Karpas-422 (cell line): ENCODE measurements around the gene HNRNPUL1. TPM values are rescaled to one million over a fixed set of nuclear protein-coding genes. Genes with fewer than 3 reads are reported as not detected.

Source experiments
- DNase-seq: peaks from one replicate; pipeline ENCODE4 v3.0.0-alpha.2; 2015
- H2AFZ ChIP-seq: fragments of 200-600 bp; sonication (generic); 2 replicates; pipeline ENCODE4 v1.6.1; 2014; ENCODE audit warnings: antibody characterized with exemption, low read length, mixed read lengths
- H3K27ac ChIP-seq: fragments of 200-600 bp; sonication (generic); 2 replicates; pipeline ENCODE4 v1.5.1; 2014; ENCODE audit warnings: mild to moderate bottlenecking, low read length, moderate library complexity
- H3K27me3 ChIP-seq: fragments of 200-600 bp; sonication (generic); 2 replicates; pipeline ENCODE4 v1.6.1; 2014; ENCODE audit warnings: low read length, mixed read lengths
- H3K36me3 ChIP-seq: fragments of 200-600 bp; sonication (generic); 2 replicates; pipeline ENCODE4 v1.6.1; 2014; ENCODE audit warnings: low read length, mixed read lengths; ENCODE audit not compliant: insufficient read depth
- H3K4me1 ChIP-seq: fragments of 200-600 bp; sonication (generic); 2 replicates; pipeline ENCODE4 v1.6.1; 2014; ENCODE audit warnings: mild to moderate bottlenecking, low read length, mixed read lengths
- H3K4me2 ChIP-seq: fragments of 200-600 bp; sonication (generic); 2 replicates; pipeline ENCODE4 v1.6.1; 2014; ENCODE audit warnings: low read length, low read depth, mild to moderate bottlenecking; ENCODE audit not compliant: poor library complexity, severe bottlenecking
- H3K4me3 ChIP-seq: fragments of 200-600 bp; sonication (generic); 2 replicates; pipeline ENCODE4 v1.5.1; 2014; ENCODE audit warnings: mild to moderate bottlenecking, antibody characterized with exemption, low read length, mixed read lengths
- H3K79me2 ChIP-seq: fragments of 200-600 bp; sonication (generic); 2 replicates; pipeline ENCODE4 v1.6.1; 2014; ENCODE audit warnings: mild to moderate bottlenecking, low read length, mixed read lengths
- H3K9ac ChIP-seq: fragments of 200-600 bp; sonication (generic); 2 replicates; pipeline ENCODE4 v1.6.0; 2014; ENCODE audit warnings: low read length
- H3K9me2 ChIP-seq: fragments of 200-600 bp; sonication (generic), shearing (Covaris generic); replicated peaks from 2 replicates; pipeline ENCODE4 v1.6.0; 2014; ENCODE audit warnings: mild to moderate bottlenecking, low read length, moderate library complexity; ENCODE audit not compliant: insufficient read depth
- H3K9me3 ChIP-seq: fragments of 300-700, 200-600 bp; sonication (generic); 2 replicates; pipeline ENCODE4 v1.6.1; 2014; ENCODE audit warnings: low read length, mixed read lengths
- H4K20me1 ChIP-seq: fragments of 200-600 bp; sonication (generic); 2 replicates; pipeline ENCODE4 v1.6.1; 2014; ENCODE audit warnings: mild to moderate bottlenecking, antibody characterized with exemption, low read length, low read depth; ENCODE audit not compliant: insufficient read depth
- total RNA-seq: library from RNA; depleted of rRNA; stranded (reverse); fragments of >200 nt; shearing (Covaris generic); gene quantifications from 2 replicates; pipeline ENCODE4 v1.2.3, GENCODE V29; 2014; ENCODE audit warnings: low replicate concordance

Gene HNRNPUL1
- total RNA-seq, 1 experiment from 2014 or later, result 99.4 TPM

DNA sequence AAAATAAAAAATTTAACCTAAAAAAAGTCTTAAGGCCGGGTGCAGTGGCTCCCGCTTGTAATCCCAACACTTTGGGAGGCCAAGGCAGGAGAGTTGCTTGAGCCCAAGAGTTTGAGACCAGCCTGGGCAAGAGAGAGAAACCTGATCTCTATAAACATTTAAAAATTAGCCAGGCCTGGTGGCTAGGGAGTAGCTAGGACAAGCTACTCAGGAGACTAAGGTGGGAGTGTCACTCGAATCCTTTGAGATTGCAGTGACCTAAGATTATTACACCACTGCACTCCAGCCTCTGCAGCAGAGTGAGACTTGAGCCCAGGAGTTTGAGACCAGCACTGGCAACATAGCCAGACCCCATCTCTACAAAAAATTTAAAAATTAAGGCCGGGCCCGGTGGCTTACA, 46.9 kb downstream of the HNRNPUL1 start:
- Histone ChIP-seq H3K4me3 (peak overlapping the region; percentile 87), H3K9ac (peak overlapping the region; percentile 87), H2AFZ (no peak overlapping the region), H3K36me3 (peaks cover 21% of the 10 kb centered on the region; the same call in 1 of the 2 replicates), H3K4me1 (peaks cover 33% of the 10 kb centered on the region), H3K4me2 (peak overlapping the region; percentile 98), H3K9me2 (no peaks in the 10 kb centered on the region), H3K79me2 (peaks cover 42% of the 10 kb centered on the region), H4K20me1 (no peaks in the 10 kb centered on the region), H3K27ac (peak overlapping the region; percentile 77), H3K27me3 (no peaks in the 10 kb centered on the region), H3K9me3 (no peaks in the 10 kb centered on the region)
- DNase-seq, result no peak

DNA sequence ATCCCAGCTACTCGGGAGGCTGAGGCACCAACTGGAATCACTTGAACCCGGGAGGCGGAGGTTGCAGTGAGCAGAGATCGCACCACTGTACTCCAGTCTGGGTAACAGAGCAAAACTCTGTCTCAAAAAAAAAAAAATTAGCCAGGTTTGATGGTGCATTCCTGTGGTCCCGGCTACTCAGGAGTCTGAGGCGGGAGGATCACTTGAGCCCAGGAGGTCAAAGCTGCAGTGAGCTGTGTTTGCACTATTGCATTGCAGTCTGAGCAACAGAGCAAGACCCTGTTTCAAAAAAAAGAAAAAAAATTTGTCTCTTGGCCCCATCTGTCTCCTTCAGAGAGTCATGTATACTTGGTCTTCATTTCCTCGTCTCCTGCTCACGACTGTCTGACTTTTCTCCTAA, 47.4 kb downstream of the HNRNPUL1 start:
- H3K9me2 ChIP-seq, result no peaks in the 10 kb centered on the region
- peaks cover 42% of the 10 kb centered on the region for H3K79me2 ChIP-seq
- no peaks in the 10 kb centered on the region for H4K20me1 ChIP-seq
- no peaks in the 10 kb centered on the region for H3K9me3 ChIP-seq
- DNase-seq, result no peak
- peak overlapping the region; percentile 98 for H3K4me2 ChIP-seq
- no peaks in the 10 kb centered on the region for H3K27me3 ChIP-seq
- H2AFZ ChIP-seq, result no peak overlapping the region
- peaks cover 20% of the 10 kb centered on the region; the same call in 1 of the 2 replicates for H3K36me3 ChIP-seq
- peaks cover 33% of the 10 kb centered on the region for H3K4me1 ChIP-seq
- H3K4me3 ChIP-seq, result peak overlapping the region; percentile 87; the same call in 1 of the 2 replicates
- H3K27ac ChIP-seq, result no peak overlapping the region
- peak overlapping the region; percentile 87 for H3K9ac ChIP-seq

DNA sequence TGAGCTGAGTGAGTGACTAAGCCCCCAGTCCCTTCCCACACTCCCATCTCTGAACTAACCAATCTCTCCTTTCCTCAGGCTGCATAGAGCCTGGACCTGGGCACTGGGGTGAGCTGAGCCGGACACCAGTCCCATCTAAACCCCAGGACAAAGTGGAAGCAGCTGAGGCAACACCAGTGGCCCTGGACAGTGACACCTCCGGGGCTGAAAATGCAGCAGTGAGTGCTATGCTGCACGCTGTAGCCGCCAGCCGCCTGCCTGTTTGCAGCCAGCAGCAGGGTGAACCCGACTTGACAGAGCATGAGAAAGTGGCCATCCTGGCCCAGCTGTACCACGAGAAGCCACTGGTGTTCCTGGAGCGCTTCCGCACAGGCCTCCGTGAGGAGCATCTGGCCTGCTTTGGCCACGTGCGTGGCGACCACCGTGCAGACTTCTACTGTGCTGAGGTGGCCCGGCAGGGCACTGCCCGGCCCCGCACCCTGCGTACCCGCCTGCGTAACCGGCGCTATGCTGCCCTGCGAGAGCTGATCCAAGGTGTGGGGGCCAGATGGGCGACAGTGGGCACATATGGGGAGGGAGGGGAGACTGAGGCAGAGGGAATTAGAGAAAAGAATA, 52.2 kb downstream of the HNRNPUL1 start:
- peaks cover 31% of the 10 kb centered on the region for H3K79me2 ChIP-seq
- H3K27me3 ChIP-seq, result no peaks in the 10 kb centered on the region
- no peaks in the 10 kb centered on the region for H3K9me3 ChIP-seq
- no peaks in the 10 kb centered on the region for H4K20me1 ChIP-seq
- no peak overlapping the region for H3K4me3 ChIP-seq
- peaks cover 3% of the 10 kb centered on the region for H3K4me1 ChIP-seq
- no peak overlapping the region for H3K9ac ChIP-seq
- H3K36me3 ChIP-seq, result peaks cover 16% of the 10 kb centered on the region; the same call in 1 of the 2 replicates
- H3K27ac ChIP-seq, result no peak overlapping the region
- no peaks in the 10 kb centered on the region for H3K9me2 ChIP-seq
- no peak overlapping the region for H3K4me2 ChIP-seq
- no peak for DNase-seq
- no peak overlapping the region for H2AFZ ChIP-seq

DNA sequence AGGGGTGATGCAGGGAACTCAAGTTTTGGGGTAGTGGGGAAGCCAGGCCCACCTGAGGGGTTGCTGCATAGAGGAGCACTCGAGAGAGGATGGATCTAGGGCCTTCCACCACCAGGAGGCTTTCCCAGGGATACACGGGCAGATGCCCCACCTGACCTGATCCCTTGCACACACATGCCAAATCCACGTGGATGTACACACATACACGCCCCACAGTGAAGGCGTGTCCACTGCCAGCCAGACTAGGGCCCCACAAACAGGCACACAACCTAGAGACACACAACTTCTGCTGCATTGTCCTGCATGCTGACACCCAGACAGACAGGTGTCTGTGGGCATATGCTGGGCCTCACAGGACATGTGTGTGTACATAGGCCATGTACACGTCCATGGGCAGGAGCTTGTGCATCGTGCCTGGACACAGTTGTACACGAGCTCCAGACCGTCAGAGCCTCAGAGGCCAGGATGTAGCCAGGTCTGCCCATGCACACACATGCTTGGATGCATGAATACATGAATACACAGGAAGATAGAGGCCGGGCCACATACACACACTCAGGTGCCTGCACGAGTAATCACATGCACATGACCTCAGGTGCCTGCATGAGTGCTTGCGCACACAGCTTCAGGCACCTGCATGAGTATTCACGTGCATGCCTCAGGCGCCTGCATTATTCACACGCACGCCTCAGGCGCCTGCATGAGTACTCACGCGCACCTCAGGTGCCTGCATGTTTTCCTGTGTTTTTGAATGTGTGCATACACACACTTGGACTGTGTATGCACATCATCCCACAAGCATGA, 54.7 kb downstream of the HNRNPUL1 start:
- H3K27ac ChIP-seq, result no peak overlapping the region
- no peaks in the 10 kb centered on the region for H3K4me1 ChIP-seq
- DNase-seq, result no peak
- H4K20me1 ChIP-seq, result no peaks in the 10 kb centered on the region
- H3K9ac ChIP-seq, result no peak overlapping the region
- no peak overlapping the region for H2AFZ ChIP-seq
- H3K4me2 ChIP-seq, result no peak overlapping the region
- H3K27me3 ChIP-seq, result no peaks in the 10 kb centered on the region
- no peaks in the 10 kb centered on the region for H3K9me3 ChIP-seq
- H3K79me2 ChIP-seq, result peaks cover 6% of the 10 kb centered on the region; the same call in 1 of the 2 replicates
- no peak overlapping the region for H3K4me3 ChIP-seq
- no peaks in the 10 kb centered on the region for H3K9me2 ChIP-seq
- H3K36me3 ChIP-seq, result peaks cover 3% of the 10 kb centered on the region; the same call in 1 of the 2 replicates

DNA sequence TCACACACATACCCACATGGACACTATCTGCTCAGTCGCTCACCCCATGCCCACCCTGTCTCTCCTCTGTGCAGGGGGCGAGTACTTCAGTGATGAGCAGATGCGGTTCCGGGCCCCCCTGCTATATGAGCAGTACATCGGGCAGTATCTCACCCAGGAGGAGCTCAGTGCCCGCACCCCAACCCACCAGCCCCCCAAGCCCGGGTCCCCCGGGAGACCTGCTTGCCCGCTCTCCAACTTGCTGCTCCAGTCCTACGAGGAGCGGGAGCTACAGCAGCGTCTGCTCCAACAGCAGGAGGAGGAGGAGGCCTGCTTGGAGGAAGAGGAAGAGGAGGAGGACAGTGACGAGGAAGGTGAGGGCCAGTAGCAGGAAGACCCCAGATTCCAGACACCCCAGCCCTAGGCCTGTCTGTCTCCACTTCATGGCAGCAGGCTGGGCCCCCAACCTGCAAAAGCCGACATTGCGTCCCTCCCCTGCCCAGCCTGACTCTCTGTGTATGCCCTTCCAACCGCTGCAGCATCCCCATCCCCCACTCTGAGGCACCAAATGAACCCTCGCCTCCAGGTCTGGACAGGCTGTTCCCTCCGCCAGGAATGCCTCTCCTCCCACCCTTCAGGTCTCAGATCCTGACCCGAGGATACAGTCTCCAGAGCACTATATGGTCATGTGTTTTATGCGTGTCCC, 55.5 kb downstream of the HNRNPUL1 start:
- H3K79me2 ChIP-seq, result peaks cover under 1% of the 10 kb centered on the region; the same call in 1 of the 2 replicates
- no peak overlapping the region for H3K4me3 ChIP-seq
- no peaks in the 10 kb centered on the region for H3K27me3 ChIP-seq
- no peaks in the 10 kb centered on the region for H4K20me1 ChIP-seq
- no peak overlapping the region for H3K27ac ChIP-seq
- H3K4me1 ChIP-seq, result no peaks in the 10 kb centered on the region
- no peak for DNase-seq
- H3K36me3 ChIP-seq, result no peaks in the 10 kb centered on the region; the same call in 1 of the 2 replicates
- H3K9me2 ChIP-seq, result no peaks in the 10 kb centered on the region
- H2AFZ ChIP-seq, result no peak overlapping the region
- no peak overlapping the region for H3K4me2 ChIP-seq
- no peak overlapping the region for H3K9ac ChIP-seq
- no peaks in the 10 kb centered on the region for H3K9me3 ChIP-seq

DNA sequence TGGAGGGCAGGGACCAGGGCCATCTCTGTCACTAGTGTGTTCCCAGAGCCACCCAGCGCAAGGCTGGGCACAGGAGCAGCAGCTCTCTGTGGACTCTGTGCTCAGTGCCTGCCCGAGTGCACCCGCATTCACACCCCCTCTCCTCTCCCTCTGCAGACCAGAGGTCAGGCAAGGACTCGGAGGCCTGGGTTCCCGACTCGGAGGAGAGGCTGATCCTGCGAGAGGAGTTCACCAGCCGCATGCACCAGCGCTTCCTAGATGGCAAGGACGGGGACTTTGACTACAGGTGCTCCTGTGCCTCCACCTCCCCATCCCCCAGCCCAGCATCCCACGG, 56.0 kb downstream of the HNRNPUL1 start:
- Histone ChIP-seq H2AFZ (no peak overlapping the region), H4K20me1 (no peaks in the 10 kb centered on the region), H3K36me3 (no peaks in the 10 kb centered on the region; the same call in 1 of the 2 replicates), H3K27me3 (no peaks in the 10 kb centered on the region), H3K4me3 (no peak overlapping the region), H3K9ac (no peak overlapping the region), H3K27ac (no peak overlapping the region), H3K4me2 (no peak overlapping the region), H3K4me1 (no peaks in the 10 kb centered on the region), H3K9me2 (no peaks in the 10 kb centered on the region), H3K9me3 (no peaks in the 10 kb centered on the region), H3K79me2 (no peaks in the 10 kb centered on the region)
- no peak for DNase-seq

DNA sequence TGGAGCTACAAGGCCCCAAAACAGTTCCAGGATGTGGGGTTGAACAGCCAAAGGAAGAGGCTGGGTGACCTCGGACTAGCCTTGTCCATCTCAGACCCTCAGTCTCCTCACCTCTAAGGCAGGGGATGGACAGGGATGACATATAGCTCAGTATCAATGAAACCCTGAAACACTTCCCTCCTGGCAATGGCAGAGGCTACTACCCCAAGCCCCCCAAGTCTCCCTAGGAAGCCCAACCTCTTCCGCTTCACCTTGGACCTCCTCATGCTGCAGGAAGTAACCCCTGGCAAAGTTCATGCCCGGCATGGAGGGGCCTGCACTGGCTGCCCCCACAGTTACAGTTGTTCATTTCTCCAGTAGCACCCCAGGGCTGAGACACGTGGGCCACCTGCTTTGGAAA, 56.4 kb downstream of the HNRNPUL1 start:
- H3K4me3 ChIP-seq, result no peak overlapping the region
- no peak overlapping the region for H3K4me2 ChIP-seq
- H3K9ac ChIP-seq, result no peak overlapping the region
- H3K27ac ChIP-seq, result no peak overlapping the region
- no peaks in the 10 kb centered on the region for H3K4me1 ChIP-seq
- no peaks in the 10 kb centered on the region for H3K9me3 ChIP-seq
- no peaks in the 10 kb centered on the region for H4K20me1 ChIP-seq
- H2AFZ ChIP-seq, result no peak overlapping the region
- DNase-seq, result no peak
- H3K79me2 ChIP-seq, result 0 out of 2 replicates have a peak, but pooled peaks cover under 1% of the 10 kb centered on the region
- no peaks in the 10 kb centered on the region for H3K27me3 ChIP-seq
- no peaks in the 10 kb centered on the region; the same call in 1 of the 2 replicates for H3K36me3 ChIP-seq
- H3K9me2 ChIP-seq, result no peaks in the 10 kb centered on the region

DNA sequence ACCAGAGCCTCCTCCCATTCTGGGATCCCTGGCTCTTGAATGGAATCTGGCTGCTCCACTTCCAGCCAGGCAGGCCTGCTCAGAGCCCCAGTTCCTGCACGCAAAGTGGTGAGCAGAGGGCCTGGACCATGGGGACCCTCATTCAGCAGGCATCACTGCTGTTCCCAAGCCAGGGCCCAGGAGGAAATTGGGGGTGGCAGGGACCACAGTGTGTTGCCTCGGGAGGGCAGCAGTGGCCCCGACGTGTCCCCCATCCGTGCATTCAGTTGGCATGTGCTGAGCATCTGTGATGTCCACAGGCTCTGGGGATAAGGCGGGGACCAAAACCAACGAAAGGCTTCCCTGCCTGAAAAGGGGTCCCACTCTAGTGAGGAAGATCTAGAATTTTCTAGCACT, 57.0 kb downstream of the HNRNPUL1 start:
- no peak overlapping the region for H3K4me2 ChIP-seq

More for the DNA sequence above, 57.0 kb downstream of the HNRNPUL1 start:
- Histone ChIP-seq H2AFZ (no peak overlapping the region), H3K4me3 (no peak overlapping the region), H4K20me1 (no peaks in the 10 kb centered on the region), H3K9ac (no peak overlapping the region), H3K27me3 (no peaks in the 10 kb centered on the region), H3K9me3 (no peaks in the 10 kb centered on the region), H3K27ac (no peak overlapping the region), H3K79me2 (peaks cover 6% of the 10 kb centered on the region; the same call in 1 of the 2 replicates), H3K4me1 (no peaks in the 10 kb centered on the region), H3K36me3 (no peaks in the 10 kb centered on the region; the same call in 1 of the 2 replicates), H3K9me2 (no peaks in the 10 kb centered on the region)
- DNase-seq, result no peak
